GM21619 (cell line): ENCODE data around the gene CD200R1.

ENCODE experiments used
- ATAC-seq: cut with Tn5 transposase; IDR thresholded peaks from one replicate; pipeline ENCODE4 v1.9.1; 2021; ENCODE audit not compliant: unreplicated experiment

CD200R1 gene

GRCh38 chr3:112894258-112894657, 80.6 kb downstream of the CD200R1 start:
- no peak for ATAC-seq

- ATAC-seq, result no peak
Observed at GRCh38 chr3:112889357-112889756, 85.5 kb downstream of the CD200R1 start.

- ATAC-seq, result no peak
Observed at GRCh38 chr3:112888381-112889085, 86.4 kb downstream of the CD200R1 start.

- ATAC-seq, result no peak
Observed at GRCh38 chr3:112884678-112885290, 90.1 kb downstream of the CD200R1 start.

- ATAC-seq, result no peak
Observed at GRCh38 chr3:112881891-112882290, 93.0 kb downstream of the CD200R1 start.

GRCh38 chr3:112875561-112875960, 99.3 kb downstream of the CD200R1 start:
- ATAC-seq, result no peak

GRCh38 chr3:112874725-112875124, 100.2 kb downstream of the CD200R1 start:
- no peak for ATAC-seq

- no peak for ATAC-seq
Observed at GRCh38 chr3:112873632-112874031, 101.3 kb downstream of the CD200R1 start.

GRCh38 chr3:112871735-112872134, 103.2 kb downstream of the CD200R1 start:
- ATAC-seq, result no peak
